HG03103 (cell line): Measurements from ENCODE around the gene OASL.

Experiments
- ATAC-seq: cut with Tn5 transposase; IDR thresholded peaks from one replicate; pipeline ENCODE4 v1.9.1; 2021; ENCODE audit warnings: low read depth; ENCODE audit not compliant: unreplicated experiment

Gene OASL

GRCh38 chr12:121018860-121019617 lies 20.0 kb downstream of the OASL start:
- ATAC-seq, result no peak

GRCh38 chr12:121017966-121018491 lies 21.0 kb downstream of the OASL start:
- ATAC-seq, result no peak

- ATAC-seq, result peak; percentile 96
Measured at GRCh38 chr12:121015825-121016766, 22.9 kb downstream of the OASL start, which contains the start of gene C12orf43. Gene C12orf43 (minus strand): TSS chr12:121016487. CDS start chr12:121016474, 13 bp downstream.

- ATAC-seq, result no peak
Measured at GRCh38 chr12:121013715-121014114, 25.3 kb downstream of the OASL start.

GRCh38 chr12:121011820-121012219 lies 27.2 kb downstream of the OASL start:
- ATAC-seq, result no peak

- no peak for ATAC-seq
Measured at GRCh38 chr12:121010860-121011259, 28.2 kb downstream of the OASL start.

- no peak for ATAC-seq
Measured at GRCh38 chr12:121009741-121010140, 29.3 kb downstream of the OASL start.

- no peak for ATAC-seq
Measured at GRCh38 chr12:121008347-121009098, 30.5 kb downstream of the OASL start.

GRCh38 chr12:121005346-121005815 lies 33.7 kb downstream of the OASL start:
- ATAC-seq, result no peak

GRCh38 chr12:121004253-121004815 lies 34.7 kb downstream of the OASL start:
- no peak for ATAC-seq

- no peak for ATAC-seq
Measured at GRCh38 chr12:121003650-121004049, 35.4 kb downstream of the OASL start.

- no peak for ATAC-seq
Measured at GRCh38 chr12:121001841-121002483, 37.1 kb downstream of the OASL start.

GRCh38 chr12:121001060-121001459 lies 38.0 kb downstream of the OASL start:
- no peak for ATAC-seq

- no peak for ATAC-seq
Measured at GRCh38 chr12:121000530-121000929, 38.5 kb downstream of the OASL start.

GRCh38 chr12:120999191-121000120 lies 39.6 kb downstream of the OASL start:
- no peak for ATAC-seq

GRCh38 chr12:120998435-120998834 lies 40.6 kb downstream of the OASL start:
- ATAC-seq, result no peak

GRCh38 chr12:120997448-120997847 lies 41.6 kb downstream of the OASL start:
- ATAC-seq, result no peak

- no peak for ATAC-seq
Measured at GRCh38 chr12:120996133-120996746, 42.8 kb downstream of the OASL start.
